HepG2 (cell line): Measurements from ENCODE around the gene IDNK. TPM values are rescaled to one million over a fixed set of nuclear protein-coding genes. Genes with fewer than 3 reads are reported as not detected.

ENCODE experiments used
- ATAC-seq: fragments of 200-7000 bp; cut with Tn5 transposase; 3 replicates; pipeline ENCODE4 v1.9.1; 2020; ENCODE audit warnings: mild to moderate bottlenecking, moderate library complexity
- BruUV-seq: library from RNA; stranded (reverse); fragments of 400-500 nt; replicated peaks from 2 replicates; lab custom pipeline; 2021; lab: Mats Ljungman, UMichigan
- CTCF ChIA-PET: fragments of 300-600 bp; formaldehyde crosslinking; extraction: SDS; loops from one replicate; lab custom pipeline; 2021; ENCODE audit warnings: low total read pairs, inconsistent platforms, low intra/inter-chr PET ratio; lab: Yijun Ruan, JAX
- POLR2A ChIA-PET: fragments of 350-600 bp; sonication (Branson Sonifier 250); formaldehyde crosslinking; loops from one replicate; lab custom pipeline; 2020; ENCODE audit warnings: antibody characterized with exemption, inconsistent platforms; lab: Yijun Ruan, JAX
- DNase-seq: peaks from one replicate; pipeline ENCODE4 v3.0.0-alpha.2; 2015; ENCODE audit warnings: low spot score
- FAIRE-seq: peaks from 3 replicates; lab custom pipeline; 2011; peaks lifted over from hg19 to GRCh38; lab: Jason Lieb, UNC
- H2AFZ ChIP-seq: one replicate; pipeline ENCODE4 v1.6.1; 2011; ENCODE audit warnings: low read length, inconsistent platforms
- H3K27ac ChIP-seq: fragments of 300-600 bp; 3 replicates; pipeline ENCODE4 v1.8.0; 2011; ENCODE audit warnings: mixed run types, mild to moderate bottlenecking, mixed read lengths, low read length, inconsistent platforms; ENCODE audit not compliant: insufficient read depth; ENCODE audit errors: extremely low read length
- H3K27me3 ChIP-seq, 2 experiments: fragments of 200-600 bp in 1 of 2; 2 replicates in 1 of 2; 3 replicates in 1 of 2; pipeline versions ENCODE4 v1.6.0 to v1.8.0; 2011; ENCODE audit warnings: low read length in 2 of 2, mild to moderate bottlenecking in 2 of 2, moderate library complexity in 2 of 2, inconsistent platforms in 1 of 2; ENCODE audit not compliant: insufficient read depth in 2 of 2, control insufficient read depth in 1 of 2
- H3K36me3 ChIP-seq, 2 experiments: fragments of 200-600 bp in 1 of 2; replicated peaks in 1 of 2; 2 replicates in 1 of 2; 3 replicates in 1 of 2; pipeline versions ENCODE4 v1.5.1 to v1.8.0; 2011; ENCODE audit warnings: low read length in 2 of 2, inconsistent platforms in 1 of 2; ENCODE audit not compliant: insufficient read depth in 2 of 2, control insufficient read depth in 1 of 2
- H3K4me1 ChIP-seq: 2 replicates; pipeline ENCODE4 v1.5.1; 2012; ENCODE audit warnings: low read length, inconsistent platforms; ENCODE audit not compliant: insufficient read depth
- H3K4me2 ChIP-seq: 2 replicates; pipeline ENCODE4 v1.6.0; 2011; ENCODE audit warnings: low read depth, low read length, inconsistent platforms
- H3K4me3 ChIP-seq, 3 experiments: fragments of 200-600 bp in 1 of 3; sonication (generic), shearing (Covaris generic) in 1 of 3; replicated peaks in 1 of 3; 2 replicates each; pipeline ENCODE4 v1.5.1; 2011 to 2016; ENCODE audit warnings: low read length in 3 of 3, inconsistent platforms in 2 of 3, low read depth in 2 of 3, mild to moderate bottlenecking in 2 of 3, control low read depth in 1 of 3, mixed read lengths in 1 of 3; ENCODE audit not compliant: insufficient read depth in 1 of 3
- H3K79me2 ChIP-seq: one replicate; pipeline ENCODE4 v1.6.1; 2011; ENCODE audit warnings: low read length, inconsistent platforms; ENCODE audit not compliant: insufficient read depth
- H3K9ac ChIP-seq: 2 replicates; pipeline ENCODE4 v1.6.0; 2011; ENCODE audit warnings: mild to moderate bottlenecking, low read depth, low read length, inconsistent platforms; ENCODE audit not compliant: insufficient read depth
- H3K9me3 ChIP-seq: 2 replicates; pipeline ENCODE4 v1.5.1; 2012; ENCODE audit warnings: mild to moderate bottlenecking, low read length
- H4K20me1 ChIP-seq: 2 replicates; pipeline ENCODE4 v1.6.0; 2011; ENCODE audit warnings: inconsistent platforms, mild to moderate bottlenecking, low read length, moderate library complexity; ENCODE audit not compliant: insufficient read depth
- ARHGAP35 ChIP-seq: sonication (generic); formaldehyde crosslinking; IDR thresholded peaks from 2 replicates; pipeline ENCODE4 v1.9.0; 2022; ENCODE audit warnings: mild to moderate bottlenecking, inconsistent platforms, moderate library complexity, missing genetic modification reagents, borderline replicate concordance
- GATAD1 ChIP-seq: IDR thresholded peaks from 2 replicates; pipeline ENCODE4 v1.6.1; 2016; ENCODE audit warnings: missing genetic modification reagents, missing compliant biosample characterization
- KAT8 ChIP-seq: IDR thresholded peaks from 2 replicates; pipeline ENCODE4 v1.6.1; 2016; ENCODE audit warnings: missing genetic modification reagents, missing compliant biosample characterization
- KDM3A ChIP-seq: IDR thresholded peaks from 2 replicates; pipeline ENCODE4 v1.6.1; 2018; ENCODE audit warnings: low read depth, missing compliant biosample characterization
- NFE2L1 ChIP-seq: sonication (generic); formaldehyde crosslinking; IDR thresholded peaks from 2 replicates; pipeline ENCODE4 v1.4.0; 2020; ENCODE audit warnings: missing genetic modification reagents, mild to moderate bottlenecking, borderline replicate concordance
- NR2F6 ChIP-seq, 2 experiments: IDR thresholded peaks; 2 replicates each; pipeline ENCODE4 v1.6.1; 2016; ENCODE audit warnings: antibody characterized with exemption in 1 of 2, mild to moderate bottlenecking in 1 of 2
- RFX1 ChIP-seq: fragments of 450-650 bp; IDR thresholded peaks from 2 replicates; pipeline ENCODE4 v1.6.1; 2017
- SNAI1 ChIP-seq: sonication (generic); formaldehyde crosslinking; IDR thresholded peaks from 2 replicates; pipeline ENCODE4 v1.5.0; 2020; ENCODE audit warnings: mild to moderate bottlenecking, missing genetic modification reagents, borderline replicate concordance
- SRY ChIP-seq: sonication (generic); formaldehyde crosslinking; IDR thresholded peaks from 2 replicates; pipeline ENCODE4 v1.8.0; 2022; ENCODE audit warnings: mild to moderate bottlenecking, missing genetic modification reagents
- TGIF2 ChIP-seq: IDR thresholded peaks from 2 replicates; pipeline ENCODE4 v1.6.1; 2016; ENCODE audit warnings: control low read depth, missing compliant biosample characterization
- TIGD3 ChIP-seq: sonication (generic); formaldehyde crosslinking; IDR thresholded peaks from 2 replicates; pipeline ENCODE4 v1.5.1; 2020; ENCODE audit warnings: mild to moderate bottlenecking, missing genetic modification reagents, borderline replicate concordance
- ZBTB3 ChIP-seq: sonication (generic); formaldehyde crosslinking; IDR thresholded peaks from 2 replicates; pipeline ENCODE4 v1.4.0; 2020; ENCODE audit warnings: low read depth, mild to moderate bottlenecking, moderate library complexity, missing genetic modification reagents, borderline replicate concordance
- ZNF343 ChIP-seq: sonication (generic); formaldehyde crosslinking; IDR thresholded peaks from 2 replicates; pipeline ENCODE4 v1.4.0; 2020; ENCODE audit warnings: mild to moderate bottlenecking, missing genetic modification reagents
- ZNF709 ChIP-seq: sonication (generic); formaldehyde crosslinking; IDR thresholded peaks from 2 replicates; pipeline ENCODE4 v1.5.0; 2020; ENCODE audit warnings: mild to moderate bottlenecking, missing genetic modification reagents
- ZNF816 ChIP-seq: sonication (generic); formaldehyde crosslinking; IDR thresholded peaks from 2 replicates; pipeline ENCODE4 v1.8.0; 2022; ENCODE audit warnings: missing genetic modification reagents, mild to moderate bottlenecking, borderline replicate concordance
- ZSCAN12 ChIP-seq: sonication (generic); formaldehyde crosslinking; IDR thresholded peaks from 2 replicates; pipeline ENCODE4 v1.9.0; 2021; ENCODE audit warnings: mild to moderate bottlenecking, missing genetic modification reagents
- WGBS: methylation state at CpG from one replicate; pipeline ENCODE4 v1.1.6; 2017; ENCODE audit warnings: low lambda C conversion rate; 5-methylcytosine and 5-hydroxymethylcytosine counted together
- in situ Hi-C: cut with HindIII; loops from 2 replicates; pipeline ENCODE4 v1.10.0; 2017; ENCODE audit warnings: low pct_unique_long_range_greater_than_20kb; ENCODE audit not compliant: extremely low pct_ligation_motif_present
- intact Hi-C: fragments of 100-400 bp; cut with micrococcal nuclease; formaldehyde crosslinking; loops from one replicate; pipeline ENCODE4 v1.10.0; 2022; ENCODE audit not compliant: unreplicated experiment
- polyA plus RNA-seq, 8 experiments: library from polyadenylated mRNA; depleted of rRNA in 3 of 8; stranded (reverse) in 7 of 8; unstranded in 1 of 8; fragments of >200 nt; fragmentation: Illumina TruSeq in 4 of 8; extraction: Trizol in 4 of 8; gene quantifications; 2 replicates each; pipeline versions ENCODE4 v1.2.1 to v1.2.3, GENCODE V29; 2011 to 2016; ENCODE audit warnings: low read depth in 4 of 8, missing spikeins in 1 of 8, mixed read lengths in 1 of 8; ENCODE audit not compliant: insufficient read depth in 1 of 8
- total RNA-seq, 5 experiments: library from RNA; depleted of rRNA; stranded (reverse); fragments of >200 nt; fragmentation: Illumina TruSeq; extraction: Trizol; gene quantifications; 2 replicates each; pipeline ENCODE4 v1.2.3, GENCODE V29; 2016; ENCODE audit warnings: low read depth in 1 of 5

IDNK gene
- total and polyA plus RNA-seq, 2 of the 13 experiments (the other 11 are each of a cell fraction or from before 2014, with no cell fraction given) = 3.1 to 4.8 TPM

- Histone ChIP-seq H3K79me2 (peaks cover 4% of the 10 kb centered on the region), H3K4me1 (no peaks in the 10 kb centered on the region), H3K27me3 (no peaks in the 10 kb centered on the region), H3K4me2 (no peak overlapping the region), H3K4me3 (no peak overlapping the region), H3K36me3 (peaks cover 15 to 66% of the 10 kb centered on the region in 2 experiments), H3K9me3 (no peaks in the 10 kb centered on the region), H2AFZ (no peak overlapping the region), H4K20me1 (no peaks in the 10 kb centered on the region), H3K27ac (no peak overlapping the region), H3K9ac (no peak overlapping the region)
- intact Hi-C loops = no loop called here
- 95% methylated on average over 1 of the region's 1 CpG for WGBS
- POLR2A ChIA-PET = no interaction called here
- ATAC-seq (no peak), FAIRE-seq (no peak), DNase-seq (no peak)
- TF ChIP-seq KDM3A (CRISPR knock-in tag) = no peak
- no peak for TF ChIP-seq SNAI1 (CRISPR knock-in tag)
- no peak for TF ChIP-seq NFE2L1 (CRISPR knock-in tag)
- no peak for TF ChIP-seq ZNF343 (CRISPR knock-in tag)
- TF ChIP-seq ARHGAP35 (CRISPR knock-in tag) = no peak
- no peak for TF ChIP-seq TGIF2 (CRISPR knock-in tag)
- no peak for TF ChIP-seq GATAD1 (CRISPR knock-in tag)
- no peak for TF ChIP-seq SRY (CRISPR knock-in tag)
- no peak for TF ChIP-seq ZNF709 (CRISPR knock-in tag)
- CTCF ChIA-PET = no interaction called here
- BruUV-seq = no TSS peak
- in situ Hi-C loops = no loop called here
Observed at GRCh38 chr9:83669067-83669466, 46.1 kb downstream of the IDNK start.

- in situ Hi-C loops = no loop called here
- FAIRE-seq = no peak
- TF ChIP-seq NR2F6 (IDR thresholded peaks at IDR 0.05) (no peak), NR2F6 (CRISPR knock-in tag; IDR thresholded peaks at IDR 0.05) (no peak), ZNF816 (CRISPR knock-in tag) (no peak), RFX1 (no peak), KAT8 (CRISPR knock-in tag) (no peak), ZSCAN12 (CRISPR knock-in tag) (no peak), TIGD3 (CRISPR knock-in tag) (no peak), ZBTB3 (CRISPR knock-in tag) (no peak)
Observed at GRCh38 chr9:83670381-83670780, 47.4 kb downstream of the IDNK start.

More at GRCh38 chr9:83670381-83670780, 47.4 kb downstream of the IDNK start:
- DNase-seq (no peak), ATAC-seq (no peak)
- Histone ChIP-seq H2AFZ (no peak overlapping the region), H3K4me1 (no peaks in the 10 kb centered on the region), H3K79me2 (peaks cover 11% of the 10 kb centered on the region), H4K20me1 (no peaks in the 10 kb centered on the region), H3K4me2 (no peak overlapping the region), H3K27me3 (no peaks in the 10 kb centered on the region), H3K4me3 (no peak overlapping the region), H3K9ac (no peak overlapping the region), H3K9me3 (no peaks in the 10 kb centered on the region), H3K27ac (no peak overlapping the region), H3K36me3 (peaks cover 11 to 77% of the 10 kb centered on the region in 2 experiments)
- POLR2A ChIA-PET = no interaction called here
- intact Hi-C loops = no loop called here
- no TSS peak for BruUV-seq
- over 99% methylated on average over 5 of the region's 5 CpGs for WGBS
- CTCF ChIA-PET = no interaction called here
